ENCODE results near the gene UBP1. TPM values are rescaled to one million over a fixed set of nuclear protein-coding genes. Genes with fewer than 3 reads are reported as not detected.
"Not testable (repeated sequence)": the region's sequence is repeated elsewhere in the genome, so short reads cannot be mapped to it uniquely, and the experiment has no call there.

UBP1 gene
- polyA plus RNA-seq, 1 of the 3 experiments (the other 2 are of a cell fraction): 45.5 TPM

GRCh38 chr3:33419948-33420347 lies 20.3 kb downstream of the UBP1 start:
- Histone ChIP-seq H3K9me3 (no peaks in the 10 kb centered on the region), H3K4me3 (ENCODE audit: low read depth in 2 of 2, low read length in 1 of 2) (no peak overlapping the region), H2AFZ (ENCODE audit: low read depth) (no peak overlapping the region), H3K4me2 (no peak overlapping the region), H3F3A (replicated peaks; ENCODE audit: insufficient read depth) (no peaks in the 10 kb centered on the region), H3K27ac (ENCODE audit: low read depth in 2 of 2, low read length in 1 of 2) (no peak overlapping the region), H3K27me3 (ENCODE audit: insufficient read depth) (no peaks in the 10 kb centered on the region), H3K36me3 (replicated peaks in 1 of 2; ENCODE audit: control insufficient read depth in 1 of 2, insufficient read depth in 2 of 2, low read length in 1 of 2) (peaks cover 21 to 81% of the 10 kb centered on the region in 2 experiments), H3K79me2 (ENCODE audit: insufficient read depth) (peaks cover 98% of the 10 kb centered on the region), H3K4me1 (ENCODE audit: control insufficient read depth in 1 of 2, insufficient read depth in 2 of 2, low read depth in 1 of 2, low read length in 1 of 2) (peaks cover 0 to 4% of the 10 kb centered on the region in 2 experiments; a peak in 1 of 4 replicates), H3K9ac (no peak overlapping the region), H4K20me1 (ENCODE audit: insufficient read depth) (peaks cover 5% of the 10 kb centered on the region; the same call in 1 of the 2 replicates), H3K9me2 (no peaks in the 10 kb centered on the region)
- ChIA-PET POLR2A (no interaction called here), CTCF (interaction anchor here (0.6 to 1.1 kb wide), 3 partner anchors 47 to 367 kb away, joined by 3 to 4 read pairs (median 3); no protein-coding TSS in a partner anchor)
- WGBS (ENCODE audit: low lambda C conversion rate): 97% methylated on average over 1 of the region's 1 CpG
- no peak for DNase-seq
- TF ChIP-seq YY1 (IDR thresholded peaks at IDR 0.05; ENCODE audit: low read depth) (no peak), MAX (IDR thresholded peaks at IDR 0.05; ENCODE audit: low read depth) (no peak), CHD2 (IDR thresholded peaks at IDR 0.05; ENCODE audit: low read length, partially characterized antibody) (no peak), EP300 (IDR thresholded peaks at IDR 0.05; ENCODE audit: borderline replicate concordance in 1 of 2, low read depth in 1 of 2, low read length in 1 of 2) (no peak), NRF1 (IDR thresholded peaks at IDR 0.05; ENCODE audit: low read depth, low read length) (no peak), TAF1 (IDR thresholded peaks at IDR 0.05; ENCODE audit: borderline replicate concordance, low read depth, low read length) (no peak), RFX5 (IDR thresholded peaks at IDR 0.05; ENCODE audit: low read length) (no peak), RAD21 (IDR thresholded peaks at IDR 0.05; ENCODE audit: low read length) (no peak), GABPA (IDR thresholded peaks at IDR 0.05; ENCODE audit: low read depth) (no peak), FOXJ3 (CRISPR knock-in tag; IDR thresholded peaks at IDR 0.05) (no peak)

GRCh38 chr3:33417066-33417673 lies 23.0 kb downstream of the UBP1 start:
- Histone ChIP-seq H4K20me1 (ENCODE audit: insufficient read depth) (0 out of 2 replicates have a peak, but pooled peaks cover 6% of the 10 kb centered on the region), H3K9me3 (no peaks in the 10 kb centered on the region), H3K9me2 (no peaks in the 10 kb centered on the region), H3K4me1 (ENCODE audit: control insufficient read depth in 1 of 2, insufficient read depth in 2 of 2, low read depth in 1 of 2, low read length in 1 of 2) (no peaks in the 10 kb centered on the region), H3K27ac (ENCODE audit: low read depth in 2 of 2, low read length in 1 of 2) (no peak overlapping the region), H3K79me2 (ENCODE audit: insufficient read depth) (peaks cover 96% of the 10 kb centered on the region), H3K27me3 (ENCODE audit: insufficient read depth) (no peaks in the 10 kb centered on the region), H3K9ac (no peak overlapping the region), H3F3A (replicated peaks; ENCODE audit: insufficient read depth) (peaks cover 4% of the 10 kb centered on the region), H2AFZ (ENCODE audit: low read depth) (no peak overlapping the region), H3K36me3 (replicated peaks in 1 of 2; ENCODE audit: control insufficient read depth in 1 of 2, insufficient read depth in 2 of 2, low read length in 1 of 2) (peaks cover 28 to 75% of the 10 kb centered on the region in 2 experiments), H3K4me2 (no peak overlapping the region), H3K4me3 (ENCODE audit: low read depth in 2 of 2, low read length in 1 of 2) (no peak overlapping the region)
- no peak for DNase-seq
- WGBS (ENCODE audit: low lambda C conversion rate): 88% methylated on average over 3 of the region's 3 CpGs
- POLR2A ChIA-PET: no interaction called here
- CTCF ChIA-PET: interaction anchor here (1.2 kb wide), 1 partner anchor 16 kb away, joined by 3 read pairs; no protein-coding TSS in a partner anchor
- TF ChIP-seq FOXJ3 (CRISPR knock-in tag; IDR thresholded peaks at IDR 0.05) (no peak), YY1 (IDR thresholded peaks at IDR 0.05; ENCODE audit: low read depth) (no peak), GATA2 (CRISPR knock-in tag; IDR thresholded peaks at IDR 0.05) (no peak), MXI1 (IDR thresholded peaks at IDR 0.05; ENCODE audit: low read depth, low read length) (no peak), EP300 (IDR thresholded peaks at IDR 0.05; ENCODE audit: borderline replicate concordance in 1 of 2, low read depth in 1 of 2, low read length in 1 of 2) (no peak), ZBTB33 (IDR thresholded peaks at IDR 0.05; ENCODE audit: borderline replicate concordance, low read depth) (no peak)

- H3K9me3 ChIP-seq; H3K9me2 ChIP-seq; H3K9ac ChIP-seq; H3K27ac ChIP-seq (ENCODE audit: low read depth in 2 of 2, low read length in 1 of 2); POLR2A ChIA-PET; DNase-seq; H3F3A ChIP-seq (replicated peaks; ENCODE audit: insufficient read depth); H2AFZ ChIP-seq (ENCODE audit: low read depth); H3K4me2 ChIP-seq; H4K20me1 ChIP-seq (ENCODE audit: insufficient read depth); H3K4me3 ChIP-seq (ENCODE audit: low read depth in 2 of 2, low read length in 1 of 2); H3K4me1 ChIP-seq (ENCODE audit: control insufficient read depth in 1 of 2, insufficient read depth in 2 of 2, low read depth in 1 of 2, low read length in 1 of 2); H3K27me3 ChIP-seq (ENCODE audit: insufficient read depth): not testable (repeated sequence)
- Histone ChIP-seq H3K36me3 (replicated peaks in 1 of 2; ENCODE audit: control insufficient read depth in 1 of 2, insufficient read depth in 2 of 2, low read length in 1 of 2) (peaks cover 74 to 88% of the 10 kb centered on the region in 2 experiments), H3K79me2 (ENCODE audit: insufficient read depth) (peaks cover 64% of the 10 kb centered on the region; the same call in 1 of the 2 replicates)
- WGBS (ENCODE audit: low lambda C conversion rate): 98% methylated on average over 3 of the region's 3 CpGs
- CTCF ChIA-PET: interaction anchor here (1.0 kb wide), 1 partner anchor 12 kb away, joined by 3 read pairs; no protein-coding TSS in a partner anchor
Measured at GRCh38 chr3:33410816-33411215, 29.4 kb downstream of the UBP1 start.
